ENCODE results near the gene KRT15.

Gene KRT15

DNA sequence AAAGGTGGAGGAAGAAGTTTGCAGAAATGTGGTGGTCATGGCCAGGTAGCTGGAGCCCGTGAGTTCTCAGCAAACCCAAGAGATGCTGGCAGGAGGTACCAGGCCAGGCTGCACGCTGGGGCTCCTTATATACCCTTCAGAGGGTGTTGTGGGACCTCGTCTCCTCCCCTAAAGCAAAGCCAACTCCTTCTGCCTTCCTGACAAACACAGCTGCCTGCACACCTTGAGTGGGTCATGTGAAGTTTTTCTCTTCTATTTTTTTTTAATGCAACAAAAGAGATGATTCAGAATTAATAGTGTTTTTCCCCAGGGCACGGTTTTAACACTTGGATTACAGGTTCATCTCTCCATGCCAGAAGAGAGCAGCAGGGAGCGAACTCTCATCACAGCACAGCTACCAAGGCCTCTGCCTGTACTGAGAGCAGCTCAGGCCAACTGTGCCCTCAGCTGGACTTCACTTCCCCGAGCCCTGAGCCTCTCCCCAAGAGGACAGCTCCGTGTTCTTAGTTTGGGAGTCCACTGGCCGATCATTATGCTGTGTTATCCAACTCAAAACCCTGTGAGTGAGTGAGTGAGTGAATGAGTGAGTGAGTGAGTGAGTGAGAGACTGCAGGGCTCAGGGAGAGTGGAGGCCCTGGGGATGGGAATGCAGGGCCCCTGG, at the start of gene KRT15:
TSS of gene KRT15 (minus strand) at position 102 of the 661 bp plus-strand sequence. CDS start at position 39, 63 bp downstream.
- no peak for DNase-seq (ENCODE audit: low read depth in 2 of 2)

DNA sequence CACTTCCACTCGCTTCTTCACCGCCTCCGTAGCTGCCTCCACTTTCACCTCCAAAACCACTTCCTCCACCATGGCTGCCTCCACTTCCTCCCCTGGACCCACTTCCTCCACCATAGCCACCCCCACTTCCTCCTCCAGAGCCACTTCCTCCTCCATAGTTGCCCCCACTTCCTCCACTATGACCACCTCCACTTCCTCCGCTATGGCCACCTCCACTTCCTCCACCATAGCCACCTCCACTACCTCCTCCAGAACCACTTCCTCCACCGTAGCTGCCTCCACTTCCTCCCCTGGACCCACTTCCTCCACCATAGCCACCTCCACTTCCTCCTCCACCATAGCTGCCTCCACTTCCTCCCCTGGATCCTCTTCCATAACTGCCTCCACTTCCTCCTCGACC, 48.6 kb upstream of the KRT15 start:
- DNase-seq (ENCODE audit: low read depth in 2 of 2) = no peak

DNA sequence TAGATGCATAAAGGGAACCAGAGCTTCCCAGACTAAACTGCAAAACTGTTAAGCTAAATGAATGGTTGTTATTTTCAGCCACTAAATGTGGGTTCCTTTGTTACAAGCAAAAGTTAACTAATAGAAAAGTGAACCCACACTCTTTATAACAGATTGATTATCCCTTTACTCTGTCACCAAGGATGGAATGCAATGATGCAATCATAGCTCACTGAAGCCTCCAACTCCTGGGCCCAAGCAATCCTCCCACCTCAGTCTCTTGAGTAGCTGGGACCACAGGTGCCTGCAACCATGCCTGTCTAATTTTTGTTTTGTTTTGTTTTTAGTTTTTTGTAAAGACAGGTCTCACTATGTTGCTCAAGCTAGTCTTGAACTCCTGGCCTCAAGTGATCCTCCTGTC, 46.6 kb upstream of the KRT15 start:
- DNase-seq (ENCODE audit: low read depth in 2 of 2) = no peak

DNA sequence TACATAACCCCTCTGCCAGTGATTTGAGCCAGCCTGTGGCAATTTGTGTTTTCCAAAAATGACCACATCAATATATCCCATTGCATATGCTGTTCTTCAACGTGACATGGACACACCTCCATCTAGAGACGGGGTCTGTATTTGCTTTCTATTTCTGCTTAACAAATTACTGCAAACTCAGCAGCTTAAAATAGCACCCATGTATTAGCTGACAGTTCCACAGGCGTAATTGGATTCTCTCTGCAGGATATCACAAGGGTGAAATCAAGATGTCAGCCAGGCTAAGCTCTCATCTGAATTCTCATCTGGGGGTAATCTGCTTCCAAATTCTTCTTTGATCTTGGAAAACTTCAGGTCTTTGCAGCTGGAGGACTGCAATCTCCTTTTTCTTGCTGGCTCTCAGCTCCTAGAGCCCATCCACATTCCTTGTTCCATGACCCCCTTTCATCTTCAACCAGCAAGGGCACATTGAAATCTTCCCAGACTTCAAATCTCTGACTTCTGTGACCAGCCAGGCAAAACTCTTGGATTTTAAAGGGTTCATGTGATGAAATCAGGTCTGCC, 45.0 kb upstream of the KRT15 start:
- no peak for DNase-seq (ENCODE audit: low read depth in 2 of 2)

GRCh38 chr17:41561554-41561953, 42.9 kb upstream of the KRT15 start:
- DNase-seq (ENCODE audit: low read depth in 2 of 2) = no peak

GRCh38 chr17:41559548-41559947, 40.9 kb upstream of the KRT15 start:
- DNase-seq (ENCODE audit: low read depth in 2 of 2) = no peak

GRCh38 chr17:41556931-41557330, 38.2 kb upstream of the KRT15 start:
- DNase-seq (ENCODE audit: low read depth in 2 of 2) = no peak

DNA sequence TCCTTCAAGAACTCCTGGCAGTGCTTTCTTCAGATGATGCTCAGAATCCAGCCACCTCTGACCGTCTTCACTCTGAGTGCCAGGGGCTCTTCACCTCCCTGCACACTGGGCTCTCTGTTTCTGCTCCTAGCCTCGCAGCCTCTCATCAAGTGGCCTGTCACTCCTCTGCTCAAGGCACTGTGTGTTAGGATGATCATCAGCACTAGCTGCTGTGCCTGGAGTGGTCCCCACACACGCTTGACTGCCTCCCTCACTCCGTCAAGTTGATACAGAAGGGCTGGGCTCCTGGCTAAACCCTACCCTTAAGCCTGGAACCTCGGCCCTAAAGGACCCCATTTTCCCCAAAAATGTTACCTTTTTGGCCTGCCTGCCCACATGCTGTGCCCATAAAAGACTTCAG, 37.6 kb upstream of the KRT15 start:
- no peak for DNase-seq (ENCODE audit: low read depth in 2 of 2)

GRCh38 chr17:41555105-41555887, 36.6 kb upstream of the KRT15 start:
- no peak for DNase-seq (ENCODE audit: low read depth in 2 of 2)

GRCh38 chr17:41553987-41554680, 35.4 kb upstream of the KRT15 start:
- DNase-seq (ENCODE audit: low read depth in 2 of 2) = no peak

DNA sequence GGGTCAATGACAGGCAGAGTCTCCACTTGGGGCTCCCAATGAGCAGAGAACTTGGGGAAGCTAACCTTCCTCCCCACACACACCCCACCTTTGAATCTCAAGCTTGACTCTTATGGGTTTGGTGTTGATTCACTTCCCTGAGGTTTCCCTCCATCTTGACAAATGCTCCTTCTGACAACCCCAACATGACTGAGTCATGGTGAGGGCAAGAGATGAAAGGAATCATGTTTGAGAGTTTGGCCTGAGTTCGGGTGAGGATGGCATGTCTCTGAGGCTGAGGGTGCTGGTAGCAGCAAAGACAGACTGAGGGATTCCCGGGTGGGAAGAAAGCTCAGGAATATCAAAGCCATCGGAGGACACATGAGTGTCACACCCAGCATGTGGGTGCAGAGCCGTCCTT, 34.5 kb upstream of the KRT15 start:
- no peak for DNase-seq (ENCODE audit: low read depth in 2 of 2)

GRCh38 chr17:41552455-41552854, 33.8 kb upstream of the KRT15 start:
- no peak for DNase-seq (ENCODE audit: low read depth in 2 of 2)

- DNase-seq (ENCODE audit: low read depth in 2 of 2) = no peak
Measured at GRCh38 chr17:41551365-41551764, 32.7 kb upstream of the KRT15 start.

GRCh38 chr17:41549596-41550039, 30.9 kb upstream of the KRT15 start:
- no peak for DNase-seq (ENCODE audit: low read depth in 2 of 2)

DNA sequence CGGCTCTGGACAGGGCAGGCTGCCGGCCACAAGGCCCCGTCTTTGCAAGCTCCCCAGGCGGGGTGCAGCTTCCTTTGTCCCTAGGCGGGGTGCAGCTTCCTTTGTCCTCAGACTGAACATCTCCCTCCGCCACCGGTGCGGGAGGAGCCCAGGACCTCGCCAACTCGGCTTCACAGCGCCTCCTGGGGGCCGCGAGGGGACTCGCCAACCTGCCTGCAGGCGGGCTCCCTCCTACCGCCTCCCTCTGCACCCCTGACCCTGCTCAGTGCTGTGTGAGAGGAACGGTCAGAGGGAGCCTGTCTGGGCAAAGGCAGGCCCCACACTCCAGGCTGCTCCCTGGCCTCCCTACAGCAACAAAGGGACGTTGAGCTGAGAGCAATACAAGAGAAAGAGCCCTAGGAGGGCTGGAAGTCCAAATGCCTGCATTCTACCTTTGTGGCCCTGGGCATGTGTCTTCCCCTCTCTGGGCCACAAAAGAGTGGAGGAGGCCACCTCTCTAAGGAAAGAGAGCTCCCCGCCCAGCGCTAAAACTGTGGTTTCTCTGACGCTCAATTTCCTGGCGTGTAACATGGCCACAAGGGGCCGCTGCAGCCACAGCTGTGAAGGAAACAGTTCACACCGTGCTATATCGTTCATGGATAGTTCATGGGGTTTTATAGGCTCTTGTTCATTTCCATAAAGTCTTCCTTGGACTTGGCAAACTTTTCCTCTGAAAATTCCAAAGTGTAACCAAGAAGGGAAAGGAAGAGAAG, 30.3 kb upstream of the KRT15 start:
- peak; percentile 77 to 81 for DNase-seq (ENCODE audit: low read depth in 2 of 2)

GRCh38 chr17:41547921-41548843, 29.5 kb upstream of the KRT15 start:
- DNase-seq (ENCODE audit: low read depth in 2 of 2) = peak; percentile 89 to 92

DNA sequence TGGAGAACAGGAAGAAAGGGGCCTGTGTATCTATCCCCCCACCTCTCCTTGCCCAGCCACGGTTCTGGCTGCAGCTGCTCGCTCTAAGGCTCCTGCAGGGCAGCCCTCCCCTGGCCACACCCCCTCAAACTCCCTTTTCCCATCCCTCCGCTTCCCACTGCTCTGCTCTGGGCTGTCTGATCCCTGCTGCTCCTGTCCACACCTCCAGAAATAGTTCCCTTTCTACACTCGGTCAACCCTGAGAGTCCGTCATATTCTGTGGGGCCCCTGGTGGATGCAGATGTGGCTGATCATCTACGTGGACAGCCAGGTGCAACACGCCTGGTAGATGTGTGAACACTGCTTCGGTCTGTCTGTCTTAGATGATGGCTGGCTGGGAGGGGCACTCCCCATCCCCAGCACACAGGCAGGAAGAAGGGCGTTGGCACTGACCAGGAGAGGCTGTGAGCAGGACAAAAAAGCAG, 28.7 kb upstream of the KRT15 start:
- DNase-seq (ENCODE audit: low read depth in 2 of 2) = no peak

GRCh38 chr17:41546819-41547218, 28.1 kb upstream of the KRT15 start:
- no peak for DNase-seq (ENCODE audit: low read depth in 2 of 2)

- no peak for DNase-seq (ENCODE audit: low read depth in 2 of 2)
Measured at GRCh38 chr17:41545829-41546410, 27.2 kb upstream of the KRT15 start.

GRCh38 chr17:41544935-41545334, 26.2 kb upstream of the KRT15 start:
- DNase-seq (ENCODE audit: low read depth in 2 of 2) = no peak

Measured in fibroblast of skin of left quadriceps (primary cell).